Measurements from ENCODE around the gene PABPC1L. TPM values are rescaled to one million over a fixed set of nuclear protein-coding genes. Genes with fewer than 3 reads are reported as not detected.
"Not testable (repeated sequence)": the region's sequence is repeated elsewhere in the genome, so short reads cannot be mapped to it uniquely, and the experiment has no call there.

PABPC1L gene
- 2.3 TPM for total RNA-seq
- long read RNA-seq = 0 reads

GRCh38 chr20:44909872-44910689 lies at the start of gene PABPC1L:
Gene PABPC1L, plus strand, starts transcription at chr20:44910060. Its CDS starts 84 bp downstream, at chr20:44910144.
- ATAC-seq (peak; percentile 92), DNase-seq (ENCODE audit: missing footprints) (peak; percentile 82)
- intact Hi-C loops (cut with DNase I) = no loop called here

GRCh38 chr20:44861531-44862006 lies 48.3 kb upstream of the PABPC1L start:
- DNase-seq (ENCODE audit: missing footprints) (no peak), ATAC-seq (peak; percentile 81)
- intact Hi-C loops (cut with DNase I) = no loop called here

- no peak for ATAC-seq
- intact Hi-C loops (cut with DNase I) = no loop called here
Observed at GRCh38 chr20:44862286-44862685, 47.6 kb upstream of the PABPC1L start.

GRCh38 chr20:44863365-44864084 lies 46.3 kb upstream of the PABPC1L start:
- ATAC-seq; intact Hi-C loops (cut with DNase I): not testable (repeated sequence)

More at GRCh38 chr20:44862286-44862685, 47.6 kb upstream of the PABPC1L start:
- no peak for DNase-seq (ENCODE audit: missing footprints)

GRCh38 chr20:44864493-44864892 lies 45.4 kb upstream of the PABPC1L start:
- DNase-seq (ENCODE audit: missing footprints); ATAC-seq; intact Hi-C loops (cut with DNase I): not testable (repeated sequence)

More at GRCh38 chr20:44863365-44864084, 46.3 kb upstream of the PABPC1L start:
- not testable (repeated sequence) for DNase-seq (ENCODE audit: missing footprints)

- intact Hi-C loops (cut with DNase I) = loop anchor here (2.0 kb wide), 2 partner anchors 116 to 184 kb away; no protein-coding TSS in a partner anchor
- ATAC-seq = no peak
Observed at GRCh38 chr20:44866703-44867335, 43.0 kb upstream of the PABPC1L start.

GRCh38 chr20:44869471-44869870 lies 40.4 kb upstream of the PABPC1L start:
- intact Hi-C loops (cut with DNase I) = no loop called here
- DNase-seq (ENCODE audit: missing footprints) = no peak
- no peak for ATAC-seq

More at GRCh38 chr20:44866703-44867335, 43.0 kb upstream of the PABPC1L start:
- DNase-seq (ENCODE audit: missing footprints) = no peak

- ATAC-seq; intact Hi-C loops (cut with DNase I); DNase-seq (ENCODE audit: missing footprints): not testable (repeated sequence)
Observed at GRCh38 chr20:44882360-44882759, 27.5 kb upstream of the PABPC1L start.

- no peak for DNase-seq (ENCODE audit: missing footprints)
- intact Hi-C loops (cut with DNase I) = no loop called here
- no peak for ATAC-seq
Observed at GRCh38 chr20:44883214-44883902, 26.5 kb upstream of the PABPC1L start.

- intact Hi-C loops (cut with DNase I) = loop anchor here (5.0 kb wide), 1 partner anchor 77 kb away; the partner anchor contains the start of gene TOMM34
- DNase-seq (ENCODE audit: missing footprints) = no peak
- ATAC-seq = no peak
Observed at GRCh38 chr20:44884907-44885391, 24.9 kb upstream of the PABPC1L start.

GRCh38 chr20:44885392-44886265 lies 24.2 kb upstream of the PABPC1L start, which contains the start of gene YWHAB:
Gene YWHAB, plus strand, starts transcription at chr20:44885705. Its CDS starts 15,829 bp downstream, at chr20:44901534.
- DNase-seq (ENCODE audit: missing footprints) (peak; percentile 100), ATAC-seq (peak; percentile 99)
- intact Hi-C loops (cut with DNase I) = loop anchor here (5.0 kb wide), 1 partner anchor 77 kb away; the partner anchor contains the start of gene TOMM34

GRCh38 chr20:44886266-44886651 lies 23.6 kb upstream of the PABPC1L start:
- DNase-seq (ENCODE audit: missing footprints) = no peak
- intact Hi-C loops (cut with DNase I) = loop anchor here (5.0 kb wide), 1 partner anchor 76 kb away; the partner anchor contains the start of gene TOMM34
- no peak for ATAC-seq

GRCh38 chr20:44886828-44887227 lies 23.0 kb upstream of the PABPC1L start:
- intact Hi-C loops (cut with DNase I) = loop anchor here (5.0 kb wide), 1 partner anchor 75 kb away; the partner anchor contains the start of gene TOMM34
- ATAC-seq = no peak
- no peak for DNase-seq (ENCODE audit: missing footprints)

GRCh38 chr20:44887466-44887865 lies 22.4 kb upstream of the PABPC1L start:
- ATAC-seq (no peak), DNase-seq (ENCODE audit: missing footprints) (no peak)
- intact Hi-C loops (cut with DNase I) = loop anchor here (5.0 kb wide), 1 partner anchor 75 kb away; the partner anchor contains the start of gene TOMM34

GRCh38 chr20:44888226-44889103 lies 21.4 kb upstream of the PABPC1L start:
- ATAC-seq (no peak), DNase-seq (ENCODE audit: missing footprints) (no peak)
- intact Hi-C loops (cut with DNase I) = loop anchor here (5.0 kb wide), 1 partner anchor 74 kb away; the partner anchor contains the start of gene TOMM34

GRCh38 chr20:44891826-44892225 lies 18.0 kb upstream of the PABPC1L start:
- no peak for DNase-seq (ENCODE audit: missing footprints)
- no peak for ATAC-seq
- intact Hi-C loops (cut with DNase I) = no loop called here

All from Right ventricle myocardium inferior (tissue), 1 donor.